HepG2 (cell line): Measurements from ENCODE around the gene SIDT1.

Experiments
- CHCHD3 ChIP-seq: sonication (generic); formaldehyde crosslinking; IDR thresholded peaks from 2 replicates; pipeline ENCODE4 v1.8.0; 2022; ENCODE audit warnings: mild to moderate bottlenecking, missing genetic modification reagents, moderate library complexity
- ESRRA ChIP-seq: sonication (generic); formaldehyde crosslinking; IDR thresholded peaks from 2 replicates; pipeline ENCODE4 v1.5.1; 2020; ENCODE audit warnings: mild to moderate bottlenecking, low read depth, missing genetic modification reagents
- PITX1 ChIP-seq: sonication (generic); formaldehyde crosslinking; IDR thresholded peaks from 2 replicates; pipeline ENCODE4 v1.5.1; 2020; ENCODE audit warnings: mild to moderate bottlenecking, missing genetic modification reagents
- SAFB2 ChIP-seq: sonication (generic); formaldehyde crosslinking; IDR thresholded peaks from 2 replicates; pipeline ENCODE4 v1.5.1; 2020; ENCODE audit warnings: missing genetic modification reagents, low read depth, mild to moderate bottlenecking, borderline replicate concordance
- SMC3 ChIP-seq: IDR thresholded peaks from 2 replicates; pipeline ENCODE4 v1.6.1; 2011; ENCODE audit warnings: low read length, improper control_type of control experiment
- TAF1 ChIP-seq: sonication (generic); formaldehyde crosslinking; IDR thresholded peaks from 2 replicates; pipeline ENCODE4 v1.4.0; 2020; ENCODE audit warnings: missing genetic modification reagents
- U2AF2 ChIP-seq: fragments of 200-400 bp; formaldehyde crosslinking; IDR thresholded peaks from 2 replicates; pipeline ENCODE4 v1.6.1; 2017; ENCODE audit warnings: low read depth, mild to moderate bottlenecking, low read length
- ZNF251 ChIP-seq: sonication (generic); formaldehyde crosslinking; IDR thresholded peaks from 2 replicates; pipeline ENCODE4 v1.9.0; 2021; ENCODE audit warnings: mild to moderate bottlenecking, missing genetic modification reagents
- ZNF274 ChIP-seq: sonication (generic); formaldehyde crosslinking; IDR thresholded peaks from 2 replicates; pipeline ENCODE4 v1.5.1; 2020; ENCODE audit warnings: mild to moderate bottlenecking, missing genetic modification reagents
- TF ChIP-seq, protein P1 (sequence below): conservative IDR thresholded peaks from 2 replicates; pipeline ENCODE4 v1.6.1; 2018; ENCODE audit warnings: missing genetic modification reagents

DNA sequence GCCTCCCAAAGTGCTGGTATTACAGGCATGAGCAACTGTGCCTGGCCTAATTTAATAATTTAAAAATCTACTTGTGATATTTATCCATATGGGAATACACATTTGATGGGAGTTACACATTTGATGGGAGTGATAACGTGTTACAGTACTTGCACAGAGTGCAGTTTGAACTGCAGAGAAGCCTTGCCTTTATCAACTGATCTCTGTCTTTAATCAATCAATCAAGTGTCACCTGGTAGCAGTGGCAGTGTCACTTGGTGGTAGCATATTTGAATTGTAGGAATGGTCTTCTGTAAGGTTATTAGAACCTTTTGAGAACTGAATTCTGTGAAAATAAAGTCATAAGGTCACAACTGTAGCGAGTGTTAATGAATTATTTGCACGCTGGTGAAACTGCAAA is 37.8 kb downstream of the SIDT1 start:
- TF ChIP-seq SMC3, result no peak
- no peak for TF ChIP-seq ZNF251
- TF ChIP-seq, protein P1, sequence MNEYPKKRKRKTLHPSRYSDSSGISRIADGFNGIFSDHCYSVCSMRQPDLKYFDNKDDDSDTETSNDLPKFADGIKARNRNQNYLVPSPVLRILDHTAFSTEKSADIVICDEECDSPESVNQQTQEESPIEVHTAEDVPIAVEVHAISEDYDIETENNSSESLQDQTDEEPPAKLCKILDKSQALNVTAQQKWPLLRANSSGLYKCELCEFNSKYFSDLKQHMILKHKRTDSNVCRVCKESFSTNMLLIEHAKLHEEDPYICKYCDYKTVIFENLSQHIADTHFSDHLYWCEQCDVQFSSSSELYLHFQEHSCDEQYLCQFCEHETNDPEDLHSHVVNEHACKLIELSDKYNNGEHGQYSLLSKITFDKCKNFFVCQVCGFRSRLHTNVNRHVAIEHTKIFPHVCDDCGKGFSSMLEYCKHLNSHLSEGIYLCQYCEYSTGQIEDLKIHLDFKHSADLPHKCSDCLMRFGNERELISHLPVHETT (CRISPR knock-in tag), result no peak
- no peak for TF ChIP-seq U2AF2
- TF ChIP-seq SAFB2, result no peak
- TF ChIP-seq CHCHD3 (CRISPR knock-in tag), result no peak
- TF ChIP-seq ZNF274 (CRISPR knock-in tag), result no peak
- TF ChIP-seq ESRRA (CRISPR knock-in tag), result no peak
- no peak for TF ChIP-seq PITX1 (CRISPR knock-in tag)
- TF ChIP-seq TAF1 (CRISPR knock-in tag), result no peak
